Omental fat pad (tissue), 4 donors: ENCODE measurements around the gene SREBF1. TPM values are rescaled to one million over a fixed set of nuclear protein-coding genes. Genes with fewer than 3 reads are reported as not detected.
A peak's percentile ranks its signal among the peaks of the same experiment; 100 is the strongest.
"Not testable (repeated sequence)": the region's sequence is repeated elsewhere in the genome, so short reads cannot be mapped to it uniquely, and the experiment has no call there.

ENCODE experiments used
- ATAC-seq: fragments of 150-250 bp; one replicate; pipeline ENCODE4 v1.9.1; 2016; ENCODE audit warnings: mild to moderate bottlenecking, moderate library complexity; ENCODE audit not compliant: low FRiP score
- DNase-seq: peaks from one replicate; pipeline ENCODE4 v3.0.0-alpha.2; 2019; ENCODE audit warnings: low spot score
- total RNA-seq, 4 donors: library from RNA; depleted of rRNA; stranded (reverse); fragments of >200 nt; gene quantifications; one replicate each; pipeline ENCODE4 v1.1.0, GENCODE V29; 2016
- TF ChIP-seq, protein P1 (sequence below), 3 donors: fragments of 450-650 bp; IDR thresholded peaks; one replicate each; pipeline ENCODE4 v1.5.1; 2016 to 2017; ENCODE audit warnings: antibody characterized with exemption in 3 of 3, mild to moderate bottlenecking in 3 of 3, moderate library complexity in 2 of 3

The SREBF1 gene
- total RNA-seq, 4 donors from 2014 or later: 18.5 to 118 (median 31.2) TPM

DNA sequence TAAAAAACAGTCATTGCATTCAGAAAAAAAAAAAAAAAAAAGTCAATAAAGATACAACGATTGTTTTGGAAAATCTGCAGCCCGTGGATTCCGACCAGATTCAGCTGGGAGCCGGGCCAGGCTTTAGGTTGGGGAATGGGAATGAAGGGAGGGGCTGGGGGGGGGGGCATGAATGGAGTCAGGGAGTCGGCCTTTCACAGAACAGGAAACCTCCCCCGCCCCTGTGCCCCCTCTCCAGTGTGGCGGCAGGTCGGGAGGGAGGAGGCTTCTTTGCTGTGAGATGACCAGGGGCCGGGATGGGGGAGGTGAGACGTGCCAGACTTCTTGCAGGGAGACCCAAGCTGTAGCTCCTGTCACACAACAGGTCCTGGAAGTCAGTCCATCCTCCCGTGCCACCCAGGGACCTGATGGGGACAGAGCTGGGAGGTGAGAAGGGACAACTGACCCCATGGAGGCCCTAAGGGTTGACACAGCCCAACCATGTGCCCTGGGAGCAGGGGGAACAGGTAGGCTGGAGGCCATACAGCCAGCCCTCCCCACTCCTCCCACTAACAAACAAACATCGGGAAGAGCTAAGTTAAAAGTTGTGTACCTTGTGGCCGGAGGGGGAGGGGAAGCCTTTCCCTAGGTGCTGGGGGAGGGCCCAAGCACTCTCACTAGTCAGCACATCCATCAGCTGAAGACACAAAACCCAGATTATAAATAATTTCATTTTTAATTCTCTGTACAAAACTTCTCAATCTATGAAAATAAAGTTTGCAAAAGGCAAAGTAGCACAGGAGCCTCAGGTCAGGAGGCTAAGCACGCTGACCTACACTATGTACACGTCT, 25.2 kb downstream of the SREBF1 start:
- TF ChIP-seq, protein P1, sequence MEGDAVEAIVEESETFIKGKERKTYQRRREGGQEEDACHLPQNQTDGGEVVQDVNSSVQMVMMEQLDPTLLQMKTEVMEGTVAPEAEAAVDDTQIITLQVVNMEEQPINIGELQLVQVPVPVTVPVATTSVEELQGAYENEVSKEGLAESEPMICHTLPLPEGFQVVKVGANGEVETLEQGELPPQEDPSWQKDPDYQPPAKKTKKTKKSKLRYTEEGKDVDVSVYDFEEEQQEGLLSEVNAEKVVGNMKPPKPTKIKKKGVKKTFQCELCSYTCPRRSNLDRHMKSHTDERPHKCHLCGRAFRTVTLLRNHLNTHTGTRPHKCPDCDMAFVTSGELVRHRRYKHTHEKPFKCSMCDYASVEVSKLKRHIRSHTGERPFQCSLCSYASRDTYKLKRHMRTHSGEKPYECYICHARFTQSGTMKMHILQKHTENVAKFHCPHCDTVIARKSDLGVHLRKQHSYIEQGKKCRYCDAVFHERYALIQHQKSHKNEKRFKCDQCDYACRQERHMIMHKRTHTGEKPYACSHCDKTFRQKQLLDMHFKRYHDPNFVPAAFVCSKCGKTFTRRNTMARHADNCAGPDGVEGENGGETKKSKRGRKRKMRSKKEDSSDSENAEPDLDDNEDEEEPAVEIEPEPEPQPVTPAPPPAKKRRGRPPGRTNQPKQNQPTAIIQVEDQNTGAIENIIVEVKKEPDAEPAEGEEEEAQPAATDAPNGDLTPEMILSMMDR (IDR thresholded peaks at IDR 0.05): no peak
- no peak for ATAC-seq

GRCh38 chr17:17810895-17811248, 25.9 kb downstream of the SREBF1 start:
- TF ChIP-seq, protein P1 (IDR thresholded peaks at IDR 0.05): no peak
- no peak for DNase-seq
- ATAC-seq: no peak

More for the DNA sequence above, 25.2 kb downstream of the SREBF1 start:
- DNase-seq: no peak

DNA sequence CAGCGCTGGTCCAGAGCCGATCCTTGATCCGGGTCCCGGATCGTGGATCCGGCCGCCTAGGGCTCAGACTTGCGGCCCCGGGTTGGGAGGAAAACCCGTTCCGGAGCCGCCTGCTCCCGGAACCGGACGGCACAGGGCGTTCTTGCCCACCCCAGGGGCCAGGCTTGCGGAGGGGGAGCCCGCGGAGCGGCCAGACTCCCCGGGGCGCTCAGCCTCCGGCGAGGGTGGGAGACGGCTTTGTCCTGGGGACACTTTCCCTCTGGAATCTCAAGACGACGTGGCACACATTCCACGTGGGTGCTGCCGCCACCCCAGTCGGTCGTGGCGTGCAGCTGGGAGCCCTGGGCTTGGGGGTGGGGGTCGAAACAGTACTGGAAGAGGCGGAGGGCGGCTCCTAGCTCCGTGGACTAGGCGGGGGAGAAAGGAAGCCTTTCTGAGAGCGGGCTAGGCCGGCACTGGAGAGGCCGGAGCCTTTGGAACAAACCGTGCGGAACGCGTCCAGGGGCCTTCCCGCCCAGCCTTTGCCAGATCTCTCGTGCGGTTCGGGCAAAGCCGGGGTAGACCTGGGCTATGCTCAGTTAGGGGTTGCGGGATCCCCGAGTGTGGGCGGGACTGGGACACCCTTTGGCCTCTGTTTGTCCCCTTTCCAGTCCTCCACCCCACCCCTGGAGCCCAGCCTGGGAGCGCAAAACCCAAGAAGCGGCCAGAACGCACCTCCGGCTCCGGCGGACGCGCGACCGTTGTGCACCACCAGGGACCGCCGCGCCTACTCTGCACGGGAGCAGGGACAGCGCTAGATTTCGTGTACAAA, 26.5 kb downstream of the SREBF1 start:
- peak; percentile 29 for ATAC-seq
- TF ChIP-seq, protein P1 (IDR thresholded peaks at IDR 0.05): no peak
- no peak for DNase-seq

DNA sequence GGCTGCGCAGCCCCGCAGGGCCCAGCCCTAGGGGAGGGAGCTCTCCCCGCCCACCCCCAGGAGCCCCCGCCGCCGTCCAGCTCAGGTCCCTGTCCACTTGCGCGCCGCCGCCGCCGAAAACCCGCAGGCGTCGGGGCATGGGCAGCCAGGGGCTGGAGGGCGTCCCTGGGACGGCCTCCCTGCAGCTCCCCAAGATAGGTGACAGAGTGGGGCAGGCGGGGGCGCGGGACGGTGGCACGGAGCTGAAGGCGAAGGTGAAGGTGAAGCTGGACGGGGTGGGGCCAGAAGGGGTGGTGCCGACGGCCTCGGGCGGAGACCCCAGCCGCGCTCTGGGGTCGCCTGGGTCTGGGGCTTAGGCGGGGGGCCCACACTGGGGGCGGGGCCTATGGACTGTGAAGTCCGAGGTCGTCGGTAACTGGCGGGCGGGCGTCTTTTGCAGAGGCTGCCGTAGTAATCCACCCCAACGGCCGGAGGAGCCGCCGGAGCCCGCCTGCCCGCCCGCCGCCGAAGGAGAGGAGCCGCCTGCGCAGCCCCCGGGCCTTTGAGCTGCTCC, 27.2 kb downstream of the SREBF1 start:
- no peak for ATAC-seq
- DNase-seq: no peak
- TF ChIP-seq, protein P1 (IDR thresholded peaks at IDR 0.05): no peak

DNA sequence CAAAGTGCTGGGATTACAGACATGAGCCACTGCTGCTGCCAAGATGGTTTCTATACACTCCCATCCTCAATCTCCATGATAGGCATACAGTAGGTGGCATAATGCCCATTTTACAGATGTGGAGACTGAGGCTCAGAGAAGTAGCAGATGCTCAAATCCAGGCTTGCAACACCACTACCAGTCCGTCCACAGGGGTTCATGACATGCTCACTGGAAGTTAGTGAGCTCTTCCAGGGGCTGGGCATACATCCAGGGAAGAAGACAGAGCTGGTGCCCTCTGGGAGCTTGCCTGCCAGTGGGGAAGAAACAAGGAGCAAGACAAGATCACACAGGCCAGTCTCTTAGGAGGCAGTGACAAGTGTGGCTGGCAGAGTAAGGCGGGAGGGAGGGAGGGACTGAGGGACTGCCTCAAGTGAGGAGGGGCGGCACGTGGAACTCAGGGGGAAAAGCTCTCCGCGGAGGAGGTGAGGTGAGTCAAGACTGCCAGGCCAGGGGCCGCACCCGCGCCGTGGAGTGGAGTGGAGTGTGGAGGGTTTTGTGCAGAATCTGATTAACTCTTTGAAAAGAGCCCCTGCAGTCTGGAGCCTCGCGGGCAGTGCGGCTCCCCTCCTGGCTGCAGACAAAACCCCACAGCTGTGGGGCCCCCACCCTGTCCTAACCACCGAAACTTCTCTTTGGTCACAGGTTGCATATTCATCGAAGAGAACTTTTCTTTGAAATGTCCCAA, 27.9 kb downstream of the SREBF1 start:
- TF ChIP-seq, protein P1 (IDR thresholded peaks at IDR 0.05): no peak
- ATAC-seq: peak; percentile 6
- no peak for DNase-seq

- not testable (repeated sequence) for ATAC-seq, DNase-seq
These were observed 28.6 kb downstream of the SREBF1 start for GRCh38 chr17:17808200-17808599.

GRCh38 chr17:17807440-17807839, 29.3 kb downstream of the SREBF1 start:
- ATAC-seq: no peak
- TF ChIP-seq, protein P1 (IDR thresholded peaks at IDR 0.05): no peak
- no peak for DNase-seq
